Activated naive CD8-positive, alpha-beta T cell treated with anti-CD3 and anti-CD28 coated beads, Interleukin-2, amount 10 ng/mL, durations not matched to agents 7 days and 5 days (primary cell): ENCODE results near the gene FBLN5. TPM values are rescaled to one million over a fixed set of nuclear protein-coding genes. Genes with fewer than 3 reads are reported as not detected.
A peak's percentile ranks its signal among the peaks of the same experiment; 100 is the strongest.
"Not testable (repeated sequence)": the region's sequence is repeated elsewhere in the genome, so short reads cannot be mapped to it uniquely, and the experiment has no call there.

Experiments
- ATAC-seq: fragments of 150-1000 bp; cut with Tn5 transposase; one replicate; pipeline ENCODE4 v1.10.0; 2021; ENCODE audit warnings: low read depth, moderate library complexity
- POLR2A ChIA-PET: fragments of 350-600 bp; sonication (Branson Sonifier 250); formaldehyde crosslinking; loops from one replicate; lab custom pipeline; 2021; ENCODE audit warnings: antibody characterized with exemption; lab: Charles Lee
- DNase-seq: peaks from one replicate; pipeline ENCODE4 v3.0.0; 2021
- H3K27ac Mint-ChIP-seq: one replicate; pipeline ENCODE4 v1.8.0; 2022; ENCODE audit warnings: mild to moderate bottlenecking, mixed read lengths
- H3K27me3 Mint-ChIP-seq: one replicate; pipeline ENCODE4 v1.8.0; 2022; ENCODE audit warnings: mild to moderate bottlenecking, moderate library complexity, mixed read lengths
- H3K36me3 Mint-ChIP-seq: one replicate; pipeline ENCODE4 v1.8.0; 2021; ENCODE audit warnings: mild to moderate bottlenecking, mixed read lengths
- H3K4me1 Mint-ChIP-seq: one replicate; pipeline ENCODE4 v1.8.0; 2021; ENCODE audit warnings: mixed read lengths
- H3K4me3 Mint-ChIP-seq: one replicate; pipeline ENCODE4 v1.8.0; 2022; ENCODE audit warnings: mild to moderate bottlenecking, moderate library complexity, mixed read lengths
- H3K9me3 Mint-ChIP-seq: one replicate; pipeline ENCODE4 v1.8.0; 2021; ENCODE audit warnings: mixed read lengths
- total RNA-seq, 2 experiments: library from RNA; stranded (reverse); gene quantifications; one replicate each; pipeline ENCODE4 v1.2.3, GENCODE V29; 2021

The FBLN5 gene
- total RNA-seq, 2 experiments from 2014 or later = 2.4 to 3.5 TPM

DNA sequence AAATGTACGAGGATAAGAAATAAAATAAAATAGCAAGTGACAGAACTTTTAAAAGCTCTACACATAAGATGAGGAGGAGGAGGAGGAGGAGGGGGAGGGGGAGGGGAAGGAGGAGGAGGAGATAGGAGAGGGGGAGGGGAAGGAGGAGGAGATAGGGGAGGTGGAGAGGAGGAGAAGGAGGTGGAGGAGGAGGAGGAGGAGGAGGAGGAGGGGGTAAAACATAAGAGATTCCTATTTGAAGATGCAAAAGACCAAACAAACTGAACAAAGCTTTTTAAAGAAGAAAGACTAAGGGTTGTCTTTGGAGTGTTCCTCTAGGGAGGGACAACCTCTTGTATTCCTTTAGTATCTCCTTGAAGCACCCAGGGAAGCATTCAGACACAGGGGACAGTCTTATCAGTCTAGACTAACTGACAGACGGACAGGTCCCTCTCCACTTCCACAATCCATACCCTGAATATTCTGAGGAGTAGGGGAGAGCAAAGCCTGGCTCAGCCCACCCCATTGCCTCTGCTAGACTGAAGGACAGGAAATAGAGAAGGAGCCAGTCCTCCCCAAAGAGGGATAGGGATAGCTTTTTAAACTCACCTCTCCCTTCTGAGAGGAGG, 93.1 kb downstream of the FBLN5 start:
- ATAC-seq (no peak), DNase-seq (no peak)
- no peak overlapping the region for H3K27ac Mint-ChIP-seq
- POLR2A ChIA-PET = no interaction called here
- H3K9me3 Mint-ChIP-seq = no peaks in the 10 kb centered on the region
- no peaks in the 10 kb centered on the region for H3K27me3 Mint-ChIP-seq
- H3K36me3 Mint-ChIP-seq = peaks cover 52% of the 10 kb centered on the region
- peaks cover 21% of the 10 kb centered on the region for H3K4me1 Mint-ChIP-seq
- H3K4me3 Mint-ChIP-seq = no peak overlapping the region

DNA sequence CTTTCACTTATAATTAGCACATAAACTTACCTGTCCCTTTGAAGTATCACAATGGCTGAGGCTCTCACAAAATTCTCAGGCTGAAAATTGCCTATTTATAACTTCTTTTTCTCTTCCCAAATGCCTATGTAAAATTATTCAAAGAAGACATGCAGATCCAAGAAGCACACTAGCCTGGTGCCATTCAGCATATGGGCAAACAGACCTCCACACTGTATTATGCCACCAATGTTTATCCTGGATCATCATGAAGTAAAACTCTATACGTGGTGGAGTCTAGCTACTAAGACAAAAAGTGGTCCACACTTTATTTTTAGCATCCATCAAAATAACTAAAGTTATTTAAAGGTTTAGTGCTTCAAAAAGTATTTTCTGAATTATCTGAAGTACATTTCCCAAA, 95.9 kb downstream of the FBLN5 start:
- Mint-ChIP-seq H3K4me3 (no peak overlapping the region), H3K27me3 (no peaks in the 10 kb centered on the region), H3K9me3 (peaks cover 2% of the 10 kb centered on the region), H3K36me3 (peaks cover 49% of the 10 kb centered on the region), H3K27ac (no peak overlapping the region), H3K4me1 (peaks cover 10% of the 10 kb centered on the region)
- ATAC-seq (no peak), DNase-seq (no peak)
- POLR2A ChIA-PET = no interaction called here

GRCh38 chr14:91848504-91849001, 98.9 kb downstream of the FBLN5 start:
- POLR2A ChIA-PET = interaction anchor here (0.7 kb wide), 1 partner anchor 11 kb away, joined by 3 read pairs; no protein-coding TSS in a partner anchor
- ATAC-seq = no peak
- no peak for DNase-seq
- no peak overlapping the region for H3K27ac Mint-ChIP-seq
- H3K27me3 Mint-ChIP-seq = no peaks in the 10 kb centered on the region
- no peak overlapping the region for H3K4me3 Mint-ChIP-seq
- H3K4me1 Mint-ChIP-seq = peaks cover 1% of the 10 kb centered on the region
- H3K9me3 Mint-ChIP-seq = peaks cover 2% of the 10 kb centered on the region
- peaks cover 42% of the 10 kb centered on the region for H3K36me3 Mint-ChIP-seq

GRCh38 chr14:91847693-91848092, 99.8 kb downstream of the FBLN5 start:
- no peaks in the 10 kb centered on the region for H3K27me3 Mint-ChIP-seq
- DNase-seq = no peak
- H3K36me3 Mint-ChIP-seq = peaks cover 49% of the 10 kb centered on the region
- no peak for ATAC-seq
- POLR2A ChIA-PET = no interaction called here
- peaks cover 2% of the 10 kb centered on the region for H3K9me3 Mint-ChIP-seq
- no peak overlapping the region for H3K4me3 Mint-ChIP-seq
- H3K27ac Mint-ChIP-seq = no peak overlapping the region
- H3K4me1 Mint-ChIP-seq = peaks cover 1% of the 10 kb centered on the region

DNA sequence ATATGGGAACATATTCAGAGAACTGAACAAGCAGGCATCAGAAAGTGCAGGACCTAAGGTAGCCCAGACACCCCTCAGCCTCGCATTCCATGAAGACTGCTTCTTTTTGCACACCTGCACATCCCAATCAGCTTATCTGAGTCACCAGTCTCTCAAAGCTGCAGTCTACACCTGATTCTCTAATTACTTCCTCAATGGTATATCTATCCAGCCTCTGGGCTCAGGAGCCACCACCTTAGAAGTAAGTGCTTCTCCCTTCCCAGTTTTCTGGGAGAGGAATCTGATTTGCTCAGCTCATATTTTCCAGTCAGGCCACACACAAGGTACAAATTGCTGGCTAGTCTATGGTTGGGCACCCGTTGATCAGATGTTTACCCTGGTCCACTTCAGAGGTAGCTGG, 101.8 kb downstream of the FBLN5 start:
- H3K9me3 Mint-ChIP-seq = peaks cover 2% of the 10 kb centered on the region
- H3K36me3 Mint-ChIP-seq = peaks cover 47% of the 10 kb centered on the region
- peaks cover 3% of the 10 kb centered on the region for H3K4me1 Mint-ChIP-seq

GRCh38 chr14:91845056-91845455, 102.4 kb downstream of the FBLN5 start:
- peaks cover 49% of the 10 kb centered on the region for H3K36me3 Mint-ChIP-seq
- not testable (repeated sequence) for H3K4me1 Mint-ChIP-seq, DNase-seq, H3K9me3 Mint-ChIP-seq, H3K4me3 Mint-ChIP-seq, ATAC-seq, H3K27me3 Mint-ChIP-seq, H3K27ac Mint-ChIP-seq
- POLR2A ChIA-PET = interaction anchor here (1.1 kb wide), 1 partner anchor 18 kb away, joined by 5 read pairs; no protein-coding TSS in a partner anchor

More for the DNA sequence above, 101.8 kb downstream of the FBLN5 start:
- DNase-seq = no peak
- no peak for ATAC-seq
- Mint-ChIP-seq H3K4me3 (no peak overlapping the region), H3K27me3 (no peaks in the 10 kb centered on the region), H3K27ac (no peak overlapping the region)
- POLR2A ChIA-PET = interaction anchor here (1.1 kb wide), 1 partner anchor 17 kb away, joined by 5 read pairs; no protein-coding TSS in a partner anchor

DNA sequence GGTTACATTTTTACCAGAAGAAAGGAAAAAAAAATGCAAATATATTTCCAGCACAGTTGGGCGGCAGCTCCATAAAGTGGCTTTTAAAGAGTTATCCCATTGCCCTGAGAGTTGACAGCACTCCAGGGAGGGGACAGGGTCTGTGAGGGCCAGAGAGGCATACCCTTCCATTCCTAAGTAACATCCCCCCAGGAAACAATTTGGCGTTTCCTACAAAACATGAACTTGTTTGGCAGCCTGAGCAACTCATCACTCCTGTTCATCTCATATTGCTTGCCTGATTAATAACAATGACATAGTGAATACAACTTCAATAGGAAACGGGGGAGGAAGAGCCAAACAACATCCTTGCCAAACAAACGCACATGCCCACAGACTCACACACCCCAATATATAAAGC, 103.5 kb downstream of the FBLN5 start:
- Mint-ChIP-seq H3K27me3 (no peaks in the 10 kb centered on the region), H3K4me3 (no peak overlapping the region), H3K36me3 (peaks cover 51% of the 10 kb centered on the region), H3K27ac (no peak overlapping the region), H3K9me3 (peaks cover 4% of the 10 kb centered on the region), H3K4me1 (peaks cover 13% of the 10 kb centered on the region)
- POLR2A ChIA-PET = interaction anchor here (0.7 kb wide), 1 partner anchor 26 kb away, joined by 3 read pairs; no protein-coding TSS in a partner anchor
- DNase-seq = no peak
- ATAC-seq = no peak

GRCh38 chr14:91843437-91843836, 104.1 kb downstream of the FBLN5 start:
- H3K4me1 Mint-ChIP-seq = peaks cover 19% of the 10 kb centered on the region
- no peak overlapping the region for H3K27ac Mint-ChIP-seq
- no peaks in the 10 kb centered on the region for H3K27me3 Mint-ChIP-seq
- DNase-seq (no peak), ATAC-seq (no peak)
- no peak overlapping the region for H3K4me3 Mint-ChIP-seq
- H3K9me3 Mint-ChIP-seq = peaks cover 3% of the 10 kb centered on the region
- POLR2A ChIA-PET = no interaction called here
- peaks cover 51% of the 10 kb centered on the region for H3K36me3 Mint-ChIP-seq

GRCh38 chr14:91841065-91841464, 106.4 kb downstream of the FBLN5 start:
- H3K27me3 Mint-ChIP-seq = no peaks in the 10 kb centered on the region
- H3K4me3 Mint-ChIP-seq = no peak overlapping the region
- H3K27ac Mint-ChIP-seq = no peak overlapping the region
- DNase-seq (no peak), ATAC-seq (no peak)
- H3K9me3 Mint-ChIP-seq = peaks cover 3% of the 10 kb centered on the region
- peaks cover 29% of the 10 kb centered on the region for H3K4me1 Mint-ChIP-seq
- peaks cover 48% of the 10 kb centered on the region for H3K36me3 Mint-ChIP-seq
- POLR2A ChIA-PET = no interaction called here

DNA sequence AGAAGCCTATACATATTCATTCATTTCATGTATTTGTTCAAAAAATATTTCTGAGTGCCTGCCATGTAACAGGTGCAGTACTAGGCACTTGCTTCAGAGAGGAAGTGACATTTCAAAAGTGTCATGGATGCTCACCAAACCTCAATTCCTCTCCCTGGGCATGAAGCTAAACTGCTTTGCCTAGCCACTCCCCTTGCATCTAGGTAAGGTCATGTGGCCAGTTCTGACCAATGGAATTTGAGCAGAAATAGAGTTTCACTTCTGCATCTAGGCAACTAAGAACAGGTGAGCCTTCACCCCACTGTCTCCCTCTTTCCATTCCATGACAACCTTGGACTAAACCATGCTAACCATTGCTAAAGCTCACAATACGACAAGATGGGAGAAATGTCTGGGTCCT, 107.7 kb downstream of the FBLN5 start:
- Mint-ChIP-seq H3K27me3 (peaks cover 8% of the 10 kb centered on the region), H3K36me3 (peaks cover 47% of the 10 kb centered on the region), H3K27ac (no peak overlapping the region), H3K9me3 (peaks cover 3% of the 10 kb centered on the region), H3K4me3 (no peak overlapping the region), H3K4me1 (peaks cover 36% of the 10 kb centered on the region)
- DNase-seq (no peak), ATAC-seq (no peak)
- POLR2A ChIA-PET = interaction anchor here (1.6 kb wide), 1 partner anchor 28 kb away, joined by 4 read pairs; the partner anchor contains the start of gene TC2N

- DNase-seq = no peak
- peaks cover 46% of the 10 kb centered on the region for H3K4me1 Mint-ChIP-seq
- H3K27ac Mint-ChIP-seq = peak overlapping the region; percentile 28
- ATAC-seq = no peak
- H3K27me3 Mint-ChIP-seq = peaks cover 18% of the 10 kb centered on the region
- peaks cover 3% of the 10 kb centered on the region for H3K9me3 Mint-ChIP-seq
- POLR2A ChIA-PET = no interaction called here
- H3K36me3 Mint-ChIP-seq = peaks cover 41% of the 10 kb centered on the region
- peak overlapping the region; percentile 92 for H3K4me3 Mint-ChIP-seq
Observed at GRCh38 chr14:91837076-91837475, 110.4 kb downstream of the FBLN5 start.

DNA sequence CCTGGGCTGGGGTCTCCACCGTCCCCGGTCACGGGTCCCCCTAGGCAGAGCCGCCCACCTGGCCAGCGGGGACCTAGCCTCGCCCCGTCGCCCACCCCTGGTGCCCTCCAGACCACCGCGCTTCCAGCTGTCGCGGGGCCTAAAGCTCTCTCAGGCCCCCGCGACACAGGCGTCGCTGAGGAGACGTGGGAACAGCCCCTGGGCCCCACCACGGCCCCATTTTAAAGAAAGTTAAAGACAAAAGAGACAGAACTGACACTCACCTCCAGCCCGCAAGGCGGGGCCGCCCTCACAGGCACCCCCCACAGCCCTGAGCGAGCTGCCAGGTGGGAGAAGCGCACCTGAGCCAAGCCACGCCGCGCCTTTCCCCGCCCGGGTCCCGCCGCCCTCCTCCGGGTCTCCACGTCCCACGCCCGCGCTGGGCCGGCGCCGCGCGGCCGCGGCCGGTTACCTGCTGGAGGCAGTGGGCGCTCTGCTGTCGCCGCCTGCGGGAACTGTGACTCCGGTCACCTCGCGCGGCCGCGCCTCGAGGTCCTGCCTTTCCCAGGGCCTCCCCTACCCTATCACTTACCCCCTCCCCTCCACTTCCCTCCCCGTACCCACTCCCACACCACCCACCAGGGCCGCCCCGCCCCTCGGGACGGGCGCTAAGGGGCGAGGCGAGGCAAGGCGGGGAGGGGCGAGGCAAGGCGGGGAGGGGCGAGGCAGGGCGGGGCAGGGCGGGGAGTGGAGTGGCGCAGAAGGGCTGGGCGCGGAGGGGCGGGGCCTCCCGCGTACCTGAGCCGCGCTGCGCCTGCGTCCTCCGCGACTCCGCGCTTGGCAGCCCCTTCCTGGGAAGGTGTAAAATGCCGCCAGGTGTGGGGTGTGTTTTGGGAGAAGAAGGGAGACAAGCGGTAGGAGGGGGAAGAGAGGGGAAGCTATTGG, 111.3 kb downstream of the FBLN5 start:
- DNase-seq (peak; percentile 86), ATAC-seq (peak; percentile 85)
- peaks cover 3% of the 10 kb centered on the region for H3K9me3 Mint-ChIP-seq
- H3K27me3 Mint-ChIP-seq = peaks cover 18% of the 10 kb centered on the region
- H3K4me3 Mint-ChIP-seq = peak overlapping the region; percentile 92
- H3K27ac Mint-ChIP-seq = peak overlapping the region; percentile 77
- peaks cover 33% of the 10 kb centered on the region for H3K36me3 Mint-ChIP-seq
- POLR2A ChIA-PET = interaction anchor here (0.9 to 1.6 kb wide), 5 partner anchors 31 to 121 kb away, joined by 3 to 11 read pairs (median 3); partner anchors contain the start of gene TC2N
- peaks cover 46% of the 10 kb centered on the region for H3K4me1 Mint-ChIP-seq
